Lower lobe of right lung (tissue), 2 donors: Measurements from ENCODE around the gene GPR37L1. TPM values are rescaled to one million over a fixed set of nuclear protein-coding genes. Genes with fewer than 3 reads are reported as not detected.
A peak's percentile ranks its signal among the peaks of the same experiment; 100 is the strongest.

ENCODE experiments used
- ATAC-seq, 2 donors: fragments of 200-7000 bp; cut with Tn5 transposase; one replicate each; pipeline ENCODE4 v1.9.1; 2020 to 2022; ENCODE audit warnings: mild to moderate bottlenecking in 2 of 2, moderate library complexity in 2 of 2
- DNase-seq: peaks from one replicate; pipeline ENCODE4 v3.0.0-alpha.2; 2020
- H3K27ac ChIP-seq: fragments of 200-600 bp; one replicate; pipeline ENCODE4 v1.8.0; 2022
- H3K27me3 ChIP-seq: fragments of 200-600 bp; one replicate; pipeline ENCODE4 v1.8.0; 2022; ENCODE audit warnings: low read depth
- H3K36me3 ChIP-seq: fragments of 200-600 bp; one replicate; pipeline ENCODE4 v1.8.0; 2022; ENCODE audit warnings: mild to moderate bottlenecking
- H3K4me1 ChIP-seq: fragments of 200-600 bp; one replicate; pipeline ENCODE4 v1.8.0; 2022
- H3K4me3 ChIP-seq: fragments of 200-600 bp; one replicate; pipeline ENCODE4 v1.8.0; 2022; ENCODE audit warnings: mild to moderate bottlenecking
- H3K9me3 ChIP-seq: fragments of 200-600 bp; one replicate; pipeline ENCODE4 v1.8.0; 2022
- CTCF ChIP-seq: fragments of 200-600 bp; IDR thresholded peaks from one replicate; pipeline ENCODE4 v1.8.0; 2022; ENCODE audit warnings: antibody characterized with exemption, mild to moderate bottlenecking
- intact Hi-C: fragments of 100-400 bp; cut with DNase I; formaldehyde crosslinking; loops from one replicate; pipeline ENCODE4 v1.11.0; 2022
- total RNA-seq: library from RNA; stranded (reverse); fragmentation: NEBNext Ultra II Directional; extraction: Animal tissue kit (Norgen Biotek cat#: 25700); gene quantifications from one replicate; pipeline ENCODE4 v1.2.1, GENCODE V29; 2021
- donor health status: DM: no; HTN: yes; CAD: no; lungs with severe emphysema.

The GPR37L1 gene
- total RNA-seq, 1 donor from 2014 or later: 0.06 TPM

- peak; percentile 42 to 54 for ATAC-seq
- H3K4me1 ChIP-seq: peaks cover 12% of the 10 kb centered on the region
- no peak overlapping the region for H3K4me3 ChIP-seq
- H3K9me3 ChIP-seq: no peaks in the 10 kb centered on the region
- H3K27me3 ChIP-seq: no peaks in the 10 kb centered on the region
- DNase-seq: no peak
- H3K27ac ChIP-seq: peak overlapping the region; percentile 41
- intact Hi-C loops: no loop called here
- H3K36me3 ChIP-seq: no peaks in the 10 kb centered on the region
- no peak for TF ChIP-seq CTCF
Measured at GRCh38 chr1:202105571-202106339, 17.0 kb upstream of the GPR37L1 start.

DNA sequence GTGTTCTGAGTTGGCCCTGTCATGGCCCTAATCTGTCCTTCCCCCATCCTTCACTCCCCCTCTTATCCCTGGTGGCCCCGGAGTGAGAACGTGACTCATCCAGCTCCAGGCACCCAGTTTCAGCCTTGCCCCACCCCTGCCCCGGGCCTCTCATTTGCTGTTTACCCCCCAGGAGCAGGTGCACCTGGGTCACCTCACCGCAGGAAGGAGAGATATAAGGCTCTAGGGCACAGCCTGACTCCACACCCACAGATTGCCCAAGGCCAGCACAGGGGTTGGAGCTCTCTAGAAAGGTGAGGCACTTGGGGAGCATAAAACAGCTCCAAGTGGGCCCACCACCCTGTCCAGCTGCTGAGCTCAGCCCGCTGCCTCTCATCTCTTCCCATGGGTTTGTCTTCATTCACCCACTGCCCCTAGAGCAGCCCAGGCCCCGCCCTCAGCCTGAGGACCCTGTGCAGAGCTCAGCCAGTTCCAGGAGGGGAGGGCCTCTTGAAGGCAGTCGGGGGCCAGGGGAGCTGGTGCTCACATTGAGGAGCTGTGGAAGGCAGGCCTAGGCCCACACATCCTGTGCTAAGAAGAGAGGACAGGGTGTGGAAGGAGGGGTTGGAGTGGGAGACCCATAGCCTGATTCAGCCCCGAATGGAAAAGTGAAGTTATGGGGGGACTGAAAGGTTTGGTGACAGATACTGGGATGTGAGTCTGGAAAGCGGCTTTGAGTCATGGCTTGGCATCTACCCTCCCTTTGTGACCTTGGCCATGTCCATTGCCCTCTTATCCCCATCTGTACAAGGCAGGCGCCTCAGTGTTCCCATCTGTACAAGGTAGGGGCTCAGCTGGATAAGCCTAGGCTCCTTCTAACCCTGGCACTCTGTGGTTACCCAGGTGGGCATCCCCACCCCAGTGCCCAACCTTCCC, 16.1 kb upstream of the GPR37L1 start:
- ATAC-seq (peak; percentile 77 to 80), DNase-seq (peak; percentile 76)
- Histone ChIP-seq H3K27ac (peak overlapping the region; percentile 69), H3K4me3 (no peak overlapping the region), H3K4me1 (peaks cover 12% of the 10 kb centered on the region), H3K27me3 (no peaks in the 10 kb centered on the region), H3K9me3 (no peaks in the 10 kb centered on the region), H3K36me3 (no peaks in the 10 kb centered on the region)
- intact Hi-C loops: no loop called here
- no peak for TF ChIP-seq CTCF

GRCh38 chr1:202107321-202107761, 15.4 kb upstream of the GPR37L1 start:
- intact Hi-C loops: no loop called here
- peak; percentile 68 for DNase-seq
- peak; percentile 72 to 75 for ATAC-seq

DNA sequence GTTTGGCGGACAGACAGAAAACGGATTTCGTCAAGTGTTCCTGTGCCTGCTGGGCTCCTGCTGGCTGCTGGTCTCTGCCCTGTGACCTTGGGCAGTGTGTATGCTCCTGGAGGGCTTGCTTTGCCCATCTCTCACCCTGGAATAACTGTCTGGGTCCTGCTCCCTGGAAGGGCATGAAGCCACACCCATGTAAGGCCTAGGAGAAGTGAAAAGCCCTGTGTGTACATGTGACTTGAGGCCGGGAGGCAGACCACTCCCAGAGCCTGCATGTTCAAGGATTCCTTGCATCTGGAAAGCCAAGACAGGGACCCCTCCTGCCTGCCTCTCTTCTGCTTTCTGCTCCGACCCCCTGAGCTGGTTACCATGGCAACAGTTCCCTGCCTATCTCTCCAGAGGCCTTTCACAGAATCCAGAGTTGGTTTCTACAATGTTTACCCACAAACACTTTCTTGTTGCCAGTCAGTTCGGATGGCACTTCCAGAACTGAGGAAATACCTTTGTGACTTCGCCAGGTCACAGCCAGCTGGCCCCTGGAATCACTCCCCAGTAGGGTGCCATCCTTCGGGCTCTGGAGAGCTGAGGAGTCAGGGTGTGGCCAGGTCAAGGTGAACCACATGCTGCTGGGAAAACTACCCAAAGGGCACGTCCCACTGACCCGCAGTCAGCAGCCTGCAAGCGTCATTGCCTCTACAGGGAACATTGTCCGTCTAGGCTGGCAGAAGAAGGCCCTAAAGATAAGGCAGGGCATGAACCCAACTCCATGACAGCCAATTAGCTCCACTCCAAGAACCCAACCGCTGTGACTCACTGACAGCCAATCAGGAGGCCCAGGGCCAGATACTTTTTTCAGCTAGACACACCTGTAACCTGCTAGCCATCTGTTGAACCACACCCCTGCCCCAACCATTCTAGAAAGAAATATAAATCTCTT, 14.7 kb upstream of the GPR37L1 start:
- DNase-seq: peak; percentile 53

More at GRCh38 chr1:202107321-202107761, 15.4 kb upstream of the GPR37L1 start:
- Histone ChIP-seq H3K4me1 (peaks cover 12% of the 10 kb centered on the region), H3K36me3 (no peaks in the 10 kb centered on the region), H3K27me3 (no peaks in the 10 kb centered on the region), H3K27ac (peak overlapping the region; percentile 69), H3K9me3 (no peaks in the 10 kb centered on the region), H3K4me3 (no peak overlapping the region)
- no peak for TF ChIP-seq CTCF

More for the DNA sequence above, 14.7 kb upstream of the GPR37L1 start:
- Histone ChIP-seq H3K27me3 (no peaks in the 10 kb centered on the region), H3K27ac (peak overlapping the region; percentile 69), H3K36me3 (no peaks in the 10 kb centered on the region), H3K4me3 (no peak overlapping the region), H3K9me3 (no peaks in the 10 kb centered on the region), H3K4me1 (peaks cover 13% of the 10 kb centered on the region)
- no peak for TF ChIP-seq CTCF
- ATAC-seq: peak; percentile 47 to 58
- intact Hi-C loops: no loop called here
